ENCODE data around the gene TMEM167B.
A peak's percentile ranks its signal among the peaks of the same experiment; 100 is the strongest.

Gene TMEM167B

GRCh38 chr1:109059026-109059425 lies 31.5 kb upstream of the TMEM167B start:
- Histone ChIP-seq H3K36me3 (ENCODE audit: insufficient read depth, low read length) (peaks cover 12% of the 10 kb centered on the region), H3K27ac (ENCODE audit: low read depth, low read length) (no peak overlapping the region), H3K27me3 (ENCODE audit: insufficient read depth, low read length) (no peaks in the 10 kb centered on the region)

GRCh38 chr1:109060707-109061106 lies 29.9 kb upstream of the TMEM167B start:
- H3K36me3 ChIP-seq (ENCODE audit: insufficient read depth, low read length), result peaks cover 27% of the 10 kb centered on the region
- H3K27ac ChIP-seq (ENCODE audit: low read depth, low read length), result no peak overlapping the region
- H3K4me1 ChIP-seq (ENCODE audit: insufficient read depth, low read length), result no peaks in the 10 kb centered on the region
- H3K27me3 ChIP-seq (ENCODE audit: insufficient read depth, low read length), result no peaks in the 10 kb centered on the region
- H3K9me3 ChIP-seq (ENCODE audit: insufficient read depth, low read depth, low read length), result no peaks in the 10 kb centered on the region
- 92% methylated on average over 7 of the region's 7 CpGs for WGBS
- no peak overlapping the region for H3K4me3 ChIP-seq (ENCODE audit: low read length)
- H3K9ac ChIP-seq (ENCODE audit: low read depth, low read length), result no peak overlapping the region

More at GRCh38 chr1:109059026-109059425, 31.5 kb upstream of the TMEM167B start:
- no peaks in the 10 kb centered on the region for H3K4me1 ChIP-seq (ENCODE audit: insufficient read depth, low read length)
- no peak overlapping the region for H3K9ac ChIP-seq (ENCODE audit: low read depth, low read length)
- no peaks in the 10 kb centered on the region for H3K9me3 ChIP-seq (ENCODE audit: insufficient read depth, low read depth, low read length)
- no peak overlapping the region for H3K4me3 ChIP-seq (ENCODE audit: low read length)

- peaks cover 32% of the 10 kb centered on the region for H3K36me3 ChIP-seq (ENCODE audit: insufficient read depth, low read length)
- 97% methylated on average over 3 of the region's 4 CpGs for WGBS
- H3K4me1 ChIP-seq (ENCODE audit: insufficient read depth, low read length), result no peaks in the 10 kb centered on the region
- no peaks in the 10 kb centered on the region for H3K9me3 ChIP-seq (ENCODE audit: insufficient read depth, low read depth, low read length)
- H3K9ac ChIP-seq (ENCODE audit: low read depth, low read length), result no peak overlapping the region
- H3K27me3 ChIP-seq (ENCODE audit: insufficient read depth, low read length), result no peaks in the 10 kb centered on the region
- H3K4me3 ChIP-seq (ENCODE audit: low read length), result no peak overlapping the region
- no peak overlapping the region for H3K27ac ChIP-seq (ENCODE audit: low read depth, low read length)
These were observed 29.4 kb upstream of the TMEM167B start for GRCh38 chr1:109061183-109061582.

- H3K9me3 ChIP-seq (ENCODE audit: insufficient read depth, low read depth, low read length), result no peaks in the 10 kb centered on the region
- H3K4me3 ChIP-seq (ENCODE audit: low read length), result no peak overlapping the region
- H3K27me3 ChIP-seq (ENCODE audit: insufficient read depth, low read length), result no peaks in the 10 kb centered on the region
- no peaks in the 10 kb centered on the region for H3K4me1 ChIP-seq (ENCODE audit: insufficient read depth, low read length)
- 91% methylated on average over 2 of the region's 3 CpGs for WGBS
- H3K9ac ChIP-seq (ENCODE audit: low read depth, low read length), result no peak overlapping the region
- peaks cover 55% of the 10 kb centered on the region for H3K36me3 ChIP-seq (ENCODE audit: insufficient read depth, low read length)
- no peak overlapping the region for H3K27ac ChIP-seq (ENCODE audit: low read depth, low read length)
These were observed 25.4 kb upstream of the TMEM167B start for GRCh38 chr1:109065137-109065536.

- no peak overlapping the region for H3K27ac ChIP-seq (ENCODE audit: low read depth, low read length)
- H3K9ac ChIP-seq (ENCODE audit: low read depth, low read length), result no peak overlapping the region
- 96% methylated on average over 8 of the region's 8 CpGs for WGBS
- H3K36me3 ChIP-seq (ENCODE audit: insufficient read depth, low read length), result peaks cover 62% of the 10 kb centered on the region
- H3K4me1 ChIP-seq (ENCODE audit: insufficient read depth, low read length), result no peaks in the 10 kb centered on the region
- no peaks in the 10 kb centered on the region for H3K27me3 ChIP-seq (ENCODE audit: insufficient read depth, low read length)
- no peaks in the 10 kb centered on the region for H3K9me3 ChIP-seq (ENCODE audit: insufficient read depth, low read depth, low read length)
- no peak overlapping the region for H3K4me3 ChIP-seq (ENCODE audit: low read length)
These were observed 22.7 kb upstream of the TMEM167B start for GRCh38 chr1:109067883-109068282.

- WGBS, result 92% methylated on average over 1 of the region's 1 CpG
- Histone ChIP-seq H3K27me3 (ENCODE audit: insufficient read depth, low read length) (no peaks in the 10 kb centered on the region), H3K4me3 (ENCODE audit: low read length) (no peak overlapping the region), H3K27ac (ENCODE audit: low read depth, low read length) (no peak overlapping the region), H3K9ac (ENCODE audit: low read depth, low read length) (no peak overlapping the region), H3K9me3 (ENCODE audit: insufficient read depth, low read depth, low read length) (no peaks in the 10 kb centered on the region), H3K4me1 (ENCODE audit: insufficient read depth, low read length) (no peaks in the 10 kb centered on the region), H3K36me3 (ENCODE audit: insufficient read depth, low read length) (peaks cover 60% of the 10 kb centered on the region)
These were observed 21.3 kb upstream of the TMEM167B start for GRCh38 chr1:109069294-109069693.

GRCh38 chr1:109075531-109076490 lies 14.8 kb upstream of the TMEM167B start, which contains the start of gene TAF13:
TAF13 (minus strand) TSS chr1:109076003; CDS start chr1:109075947, 56 bp downstream.
- Histone ChIP-seq H3K27ac (ENCODE audit: low read depth, low read length) (peak within 1 kb of the TSS; percentile 98), H3K27me3 (ENCODE audit: insufficient read depth, low read length) (no peaks in the 10 kb centered on the region), H3K4me3 (ENCODE audit: low read length) (peak within 1 kb of the TSS; percentile 86), H3K9ac (ENCODE audit: low read depth, low read length) (peak within 1 kb of the TSS; percentile 85), H3K4me1 (ENCODE audit: insufficient read depth, low read length) (peaks cover 8% of the 10 kb centered on the region; the same call in 1 of the 2 replicates), H3K9me3 (ENCODE audit: insufficient read depth, low read depth, low read length) (no peaks in the 10 kb centered on the region), H3K36me3 (ENCODE audit: insufficient read depth, low read length) (peaks cover 17% of the 10 kb centered on the region)
- WGBS, result 6% methylated on average over 39 of the region's 39 CpGs

GRCh38 chr1:109078317-109078716 lies 12.2 kb upstream of the TMEM167B start:
- Histone ChIP-seq H3K27ac (ENCODE audit: low read depth, low read length) (no peak overlapping the region), H3K4me1 (ENCODE audit: insufficient read depth, low read length) (peaks cover 9% of the 10 kb centered on the region; the same call in 1 of the 2 replicates), H3K4me3 (ENCODE audit: low read length) (no peak overlapping the region), H3K9ac (ENCODE audit: low read depth, low read length) (no peak overlapping the region), H3K27me3 (ENCODE audit: insufficient read depth, low read length) (no peaks in the 10 kb centered on the region), H3K9me3 (ENCODE audit: insufficient read depth, low read depth, low read length) (no peaks in the 10 kb centered on the region), H3K36me3 (ENCODE audit: insufficient read depth, low read length) (peaks cover 3% of the 10 kb centered on the region; the same call in 1 of the 2 replicates)
- WGBS, result 97% methylated on average over 1 of the region's 1 CpG

GRCh38 chr1:109079240-109079622 lies 11.3 kb upstream of the TMEM167B start:
- Histone ChIP-seq H3K4me1 (ENCODE audit: insufficient read depth, low read length) (peaks cover 18% of the 10 kb centered on the region; the same call in 1 of the 2 replicates), H3K9ac (ENCODE audit: low read depth, low read length) (no peak overlapping the region), H3K4me3 (ENCODE audit: low read length) (no peak overlapping the region), H3K9me3 (ENCODE audit: insufficient read depth, low read depth, low read length) (no peaks in the 10 kb centered on the region), H3K36me3 (ENCODE audit: insufficient read depth, low read length) (no peaks in the 10 kb centered on the region), H3K27me3 (ENCODE audit: insufficient read depth, low read length) (no peaks in the 10 kb centered on the region), H3K27ac (ENCODE audit: low read depth, low read length) (no peak overlapping the region)
- WGBS, result 100% methylated on average over 2 of the region's 2 CpGs

GRCh38 chr1:109080441-109081082 lies 10.0 kb upstream of the TMEM167B start:
- Histone ChIP-seq H3K27me3 (ENCODE audit: insufficient read depth, low read length) (no peaks in the 10 kb centered on the region), H3K27ac (ENCODE audit: low read depth, low read length) (0 out of 2 replicates have a peak overlapping the region, but pooled peaks have one; percentile 23), H3K4me3 (ENCODE audit: low read length) (no peak overlapping the region), H3K9me3 (ENCODE audit: insufficient read depth, low read depth, low read length) (no peaks in the 10 kb centered on the region), H3K9ac (ENCODE audit: low read depth, low read length) (no peak overlapping the region), H3K36me3 (ENCODE audit: insufficient read depth, low read length) (no peaks in the 10 kb centered on the region), H3K4me1 (ENCODE audit: insufficient read depth, low read length) (peaks cover 18% of the 10 kb centered on the region; the same call in 1 of the 2 replicates)
- WGBS, result 88% methylated on average over 4 of the region's 5 CpGs

GRCh38 chr1:109083501-109083900 lies 7.1 kb upstream of the TMEM167B start:
- H3K27me3 ChIP-seq (ENCODE audit: insufficient read depth, low read length), result no peaks in the 10 kb centered on the region
- no peak overlapping the region; the same call in 1 of the 2 replicates for H3K27ac ChIP-seq (ENCODE audit: low read depth, low read length)
- H3K36me3 ChIP-seq (ENCODE audit: insufficient read depth, low read length), result no peaks in the 10 kb centered on the region
- H3K4me1 ChIP-seq (ENCODE audit: insufficient read depth, low read length), result peaks cover 18% of the 10 kb centered on the region; the same call in 1 of the 2 replicates
- no peaks in the 10 kb centered on the region for H3K9me3 ChIP-seq (ENCODE audit: insufficient read depth, low read depth, low read length)
- no peak overlapping the region for H3K9ac ChIP-seq (ENCODE audit: low read depth, low read length)
- WGBS, result 77% methylated on average over 3 of the region's 3 CpGs
- no peak overlapping the region for H3K4me3 ChIP-seq (ENCODE audit: low read length)

All from HUES64 (cell line).